Calu3 (cell line): ENCODE results near the gene DDTL. TPM values are rescaled to one million over a fixed set of nuclear protein-coding genes. Genes with fewer than 3 reads are reported as not detected.
"Not testable (repeated sequence)": the region's sequence is repeated elsewhere in the genome, so short reads cannot be mapped to it uniquely, and the experiment has no call there.

Experiments used
- Bru-seq: library from RNA; stranded (reverse); fragments of 400-500 nt; gene quantifications from one replicate; lab custom pipeline; 2021; lab: Mats Ljungman, UMichigan
- BruChase-seq, 2 experiments: library from RNA; stranded (reverse); fragments of 400-500 nt; gene quantifications; one replicate each; lab custom pipeline; 2021; lab: Mats Ljungman, UMichigan
- BruUV-seq: library from RNA; stranded (reverse); fragments of 400-500 nt; replicated peaks from 2 replicates; lab custom pipeline; 2021; lab: Mats Ljungman, UMichigan
- CTCF ChIA-PET: fragments of 300-600 bp; sonication (Branson Sonifier 250); formaldehyde crosslinking; loops from one replicate; lab custom pipeline; 2022; ENCODE audit warnings: antibody characterized with exemption; lab: Charles Lee
- DNase-seq: peaks from one replicate; pipeline ENCODE4 v3.0.0; 2022
- H3K27ac Mint-ChIP-seq: one replicate; pipeline ENCODE4 v1.8.0; 2022; ENCODE audit warnings: mixed read lengths; ENCODE audit not compliant: unreplicated experiment
- H3K27me3 Mint-ChIP-seq: one replicate; pipeline ENCODE4 v1.8.0; 2022; ENCODE audit warnings: mixed read lengths; ENCODE audit not compliant: unreplicated experiment
- H3K36me3 Mint-ChIP-seq: one replicate; pipeline ENCODE4 v1.8.0; 2022; ENCODE audit warnings: mild to moderate bottlenecking, moderate library complexity, mixed read lengths; ENCODE audit not compliant: insufficient read depth, unreplicated experiment
- H3K4me1 Mint-ChIP-seq: one replicate; pipeline ENCODE4 v1.8.0; 2022; ENCODE audit warnings: mild to moderate bottlenecking, low read depth, mixed read lengths; ENCODE audit not compliant: unreplicated experiment
- H3K4me3 Mint-ChIP-seq: one replicate; pipeline ENCODE4 v1.8.0; 2022; ENCODE audit warnings: mild to moderate bottlenecking, low read depth, moderate library complexity, mixed read lengths; ENCODE audit not compliant: unreplicated experiment
- H3K9me3 Mint-ChIP-seq: one replicate; pipeline ENCODE4 v1.8.0; 2022; ENCODE audit warnings: low read depth, mixed read lengths; ENCODE audit not compliant: unreplicated experiment
- intact Hi-C: fragments of 100-400 bp; cut with micrococcal nuclease; formaldehyde crosslinking; loops from one replicate; pipeline ENCODE4 v1.10.0; 2022; ENCODE audit not compliant: unreplicated experiment
- long read RNA-seq: library from polyadenylated mRNA; stranded (forward); transcript quantifications from one replicate; pipeline ENCODE4 v2.0.0, GENCODE V29; 2022
- total RNA-seq: library from RNA; stranded (reverse); gene quantifications from 2 replicates; pipeline ENCODE4 v1.2.3, GENCODE V29; 2022
- TF ChIP-seq, protein P1 (sequence below): fragments of 200-600 bp; IDR thresholded peaks from one replicate; pipeline ENCODE4 v1.8.0; 2022; ENCODE audit warnings: antibody characterized with exemption; ENCODE audit not compliant: unreplicated experiment

The DDTL gene
- total RNA-seq (3.4 and 4.1 TPM in 2 replicates), Bru-seq, nascent RNA (percentile 59 among the genes with signal in this experiment), BruChase-seq, experiment 1, labeled RNA remaining after a 6-hour chase (percentile 53 among the genes with signal in this experiment), BruChase-seq, experiment 2, labeled RNA remaining after a 2-hour chase (percentile 59 among the genes with signal in this experiment)
- long read RNA-seq, partial matches to known transcripts = 1 of 2 reads
- long read RNA-seq, other reads (novel, unspliced or antisense) = 0 of 2 reads

DNA sequence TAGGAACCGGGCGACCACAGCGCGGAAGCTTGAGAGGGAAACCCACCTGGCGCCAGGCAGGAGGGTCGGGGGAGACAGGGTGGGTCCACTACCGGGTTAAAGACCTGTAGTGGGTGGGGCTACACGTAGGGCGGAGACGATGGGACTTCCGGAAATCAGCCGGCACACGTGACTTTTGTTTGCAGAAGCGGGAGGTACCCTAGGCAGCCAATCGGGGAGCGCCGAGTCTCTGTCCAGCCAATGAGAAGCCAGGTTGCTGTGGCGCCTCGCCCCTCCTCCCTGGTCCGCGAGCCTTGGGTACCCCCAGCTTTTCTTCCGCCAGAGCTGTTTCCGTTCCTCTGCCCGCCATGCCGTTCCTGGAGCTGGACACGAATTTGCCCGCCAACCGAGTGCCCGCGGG lies at the start of gene DDTL:
TSS of gene DDTL (plus strand) at position 321 of the 400 bp plus-strand sequence. CDS start at position 348, 27 bp downstream.
- H3K9me3 Mint-ChIP-seq, intact Hi-C loops, BruUV-seq, H3K27ac Mint-ChIP-seq, H3K4me3 Mint-ChIP-seq, DNase-seq, H3K27me3 Mint-ChIP-seq, CTCF ChIA-PET: not testable (repeated sequence)
- Mint-ChIP-seq H3K4me1 (peaks cover 21% of the 10 kb centered on the region), H3K36me3 (peaks cover 18% of the 10 kb centered on the region)

DNA sequence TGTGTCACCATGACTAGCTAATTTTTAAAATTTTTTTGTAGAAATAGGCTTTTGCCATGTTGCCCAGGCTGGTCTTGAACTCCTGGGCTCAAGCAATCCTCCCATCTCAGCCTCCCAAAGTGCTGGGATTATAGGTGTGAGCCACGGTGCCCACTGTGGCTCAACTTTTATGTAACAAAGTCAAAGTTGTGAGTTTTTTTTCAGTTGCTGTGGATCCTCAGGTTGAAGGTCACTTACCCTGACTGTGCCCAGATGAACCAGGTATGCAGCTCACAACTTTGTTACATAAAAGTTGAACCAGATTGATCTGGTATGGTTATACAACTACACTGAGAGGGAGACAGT lies 46.4 kb upstream of the DDTL start:
- H3K27ac Mint-ChIP-seq, BruUV-seq: not testable (repeated sequence)

DNA sequence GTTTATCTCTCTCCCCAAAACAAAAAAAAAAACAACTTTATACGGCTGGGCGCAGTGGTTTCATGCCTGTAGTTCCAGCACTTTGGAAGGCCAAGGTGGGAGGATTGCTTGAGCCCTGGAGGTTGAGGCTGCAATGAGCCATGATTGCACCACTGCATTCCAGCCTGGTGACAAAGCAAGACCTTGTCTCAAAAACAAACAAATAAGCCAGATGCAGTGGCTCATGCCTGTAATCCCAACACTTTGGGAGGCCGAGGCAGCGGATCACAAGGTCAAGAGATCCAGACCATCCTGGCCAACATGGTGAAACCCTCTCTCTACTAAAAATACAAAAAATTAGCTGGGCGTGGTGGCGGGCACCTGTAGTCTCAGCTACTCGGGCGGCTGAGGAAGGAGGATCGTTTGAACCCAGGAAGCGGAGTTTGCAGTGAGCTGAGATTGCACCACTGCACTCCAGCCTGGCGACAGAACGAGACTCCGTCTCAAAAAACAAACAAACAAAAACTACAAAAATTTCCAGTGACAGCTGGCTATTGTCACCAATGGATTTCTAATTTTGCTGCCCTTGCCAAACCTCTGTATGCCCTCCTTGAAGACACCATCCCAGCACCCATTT lies 45.0 kb upstream of the DDTL start:
- peaks cover 16% of the 10 kb centered on the region for H3K36me3 Mint-ChIP-seq
- CTCF ChIA-PET = interaction anchor here (0.7 kb wide), 2 partner anchors 49 to 281 kb away, joined by 3 read pairs; no protein-coding TSS in a partner anchor
- H3K27me3 Mint-ChIP-seq, H3K4me1 Mint-ChIP-seq, BruUV-seq, H3K4me3 Mint-ChIP-seq, H3K27ac Mint-ChIP-seq, H3K9me3 Mint-ChIP-seq, intact Hi-C loops: not testable (repeated sequence)
- DNase-seq = peak; percentile 16

More for the DNA sequence above, 46.4 kb upstream of the DDTL start:
- H3K4me3 Mint-ChIP-seq, H3K27me3 Mint-ChIP-seq, H3K4me1 Mint-ChIP-seq, H3K9me3 Mint-ChIP-seq, DNase-seq, intact Hi-C loops: not testable (repeated sequence)
- CTCF ChIA-PET = interaction anchor here (1.4 kb wide), 1 partner anchor 10 kb away, joined by 4 read pairs; no protein-coding TSS in a partner anchor
- peaks cover 15% of the 10 kb centered on the region for H3K36me3 Mint-ChIP-seq

DNA sequence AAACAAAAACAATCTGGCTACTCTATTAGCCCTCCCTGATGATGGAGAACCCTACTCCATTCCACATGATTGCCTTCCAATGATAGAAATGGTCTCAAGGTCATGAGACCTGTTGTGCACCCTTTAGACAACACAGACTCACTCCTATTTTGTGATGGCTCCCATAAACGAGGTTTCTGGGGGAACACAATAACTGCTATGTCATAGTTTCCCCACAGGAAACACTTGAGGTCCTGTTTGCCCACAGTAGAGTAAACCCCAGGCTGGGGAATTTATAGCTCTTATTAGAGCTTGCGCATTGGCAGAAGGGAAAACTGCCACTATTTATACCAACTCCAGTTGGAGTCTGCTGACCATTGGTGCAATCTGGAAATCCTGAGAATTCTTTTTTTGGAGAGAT lies 43.8 kb upstream of the DDTL start:
- H3K9me3 Mint-ChIP-seq = peaks cover 4% of the 10 kb centered on the region
- H3K36me3 Mint-ChIP-seq = peaks cover 27% of the 10 kb centered on the region
- no peaks in the 10 kb centered on the region for H3K27me3 Mint-ChIP-seq
- intact Hi-C loops = no loop called here
- H3K4me3 Mint-ChIP-seq = no peak overlapping the region
- no peak for DNase-seq
- no peaks in the 10 kb centered on the region for H3K4me1 Mint-ChIP-seq
- H3K27ac Mint-ChIP-seq = no peak overlapping the region
- no TSS peak for BruUV-seq
- TF ChIP-seq, protein P1, sequence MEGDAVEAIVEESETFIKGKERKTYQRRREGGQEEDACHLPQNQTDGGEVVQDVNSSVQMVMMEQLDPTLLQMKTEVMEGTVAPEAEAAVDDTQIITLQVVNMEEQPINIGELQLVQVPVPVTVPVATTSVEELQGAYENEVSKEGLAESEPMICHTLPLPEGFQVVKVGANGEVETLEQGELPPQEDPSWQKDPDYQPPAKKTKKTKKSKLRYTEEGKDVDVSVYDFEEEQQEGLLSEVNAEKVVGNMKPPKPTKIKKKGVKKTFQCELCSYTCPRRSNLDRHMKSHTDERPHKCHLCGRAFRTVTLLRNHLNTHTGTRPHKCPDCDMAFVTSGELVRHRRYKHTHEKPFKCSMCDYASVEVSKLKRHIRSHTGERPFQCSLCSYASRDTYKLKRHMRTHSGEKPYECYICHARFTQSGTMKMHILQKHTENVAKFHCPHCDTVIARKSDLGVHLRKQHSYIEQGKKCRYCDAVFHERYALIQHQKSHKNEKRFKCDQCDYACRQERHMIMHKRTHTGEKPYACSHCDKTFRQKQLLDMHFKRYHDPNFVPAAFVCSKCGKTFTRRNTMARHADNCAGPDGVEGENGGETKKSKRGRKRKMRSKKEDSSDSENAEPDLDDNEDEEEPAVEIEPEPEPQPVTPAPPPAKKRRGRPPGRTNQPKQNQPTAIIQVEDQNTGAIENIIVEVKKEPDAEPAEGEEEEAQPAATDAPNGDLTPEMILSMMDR = no peak
- CTCF ChIA-PET = no interaction called here

DNA sequence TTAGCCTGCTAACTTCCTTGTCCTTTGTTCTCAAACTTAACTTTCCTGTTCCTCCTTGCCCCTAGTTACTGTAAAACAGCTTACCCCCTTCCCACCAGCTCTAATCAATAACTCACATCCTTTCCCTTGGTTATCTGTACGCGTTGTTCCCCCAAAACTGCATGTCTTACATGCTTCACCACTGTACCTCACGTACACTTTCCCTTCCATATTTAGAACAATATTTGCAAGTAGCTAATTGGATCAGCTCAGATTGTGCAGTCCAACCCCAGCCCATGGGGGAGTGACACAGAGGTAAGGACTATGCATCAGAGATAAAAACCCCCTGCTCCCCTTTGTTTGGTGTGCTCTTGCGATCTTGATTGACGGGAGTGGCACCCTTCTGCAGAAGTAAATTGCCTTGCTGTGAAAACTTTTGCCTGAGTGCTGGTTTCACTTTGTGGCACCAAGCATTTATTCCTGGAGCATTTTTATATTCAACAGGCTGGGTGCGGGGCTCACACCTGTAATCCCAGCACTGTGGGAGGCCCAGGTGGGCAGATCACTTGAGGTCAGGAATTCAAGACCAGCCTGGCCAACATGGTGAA lies 41.6 kb upstream of the DDTL start:
- TF ChIP-seq, protein P1 = no peak
- no TSS peak for BruUV-seq
- H3K27ac Mint-ChIP-seq = no peak overlapping the region
- H3K27me3 Mint-ChIP-seq = no peaks in the 10 kb centered on the region
- peaks cover 31% of the 10 kb centered on the region for H3K36me3 Mint-ChIP-seq
- H3K4me1 Mint-ChIP-seq = no peaks in the 10 kb centered on the region
- intact Hi-C loops = no loop called here
- H3K9me3 Mint-ChIP-seq = peaks cover 4% of the 10 kb centered on the region
- DNase-seq = no peak
- CTCF ChIA-PET = no interaction called here
- H3K4me3 Mint-ChIP-seq = no peak overlapping the region
